Lung (tissue), 12 donors: ENCODE data around the gene TMPRSS2. TPM values are rescaled to one million over a fixed set of nuclear protein-coding genes. Genes with fewer than 3 reads are reported as not detected.

Source experiments
- ATAC-seq: fragments of 200-7000 bp; cut with Tn5 transposase; one replicate; pipeline ENCODE4 v1.9.1; 2020; ENCODE audit warnings: moderate number of reproducible peaks; ENCODE audit not compliant: insufficient read depth, low FRiP score
- DNase-seq, 3 donors: peaks; one replicate each; pipeline ENCODE4 v3.0.0-alpha.2; 2013 to 2017
- H3K27ac ChIP-seq, 2 donors: one replicate each; pipeline ENCODE4 v1.5.1; 2013; ENCODE audit warnings: mild to moderate bottlenecking in 2 of 2, moderate library complexity in 2 of 2, control low read depth in 1 of 2, inconsistent platforms in 1 of 2, low read depth in 1 of 2, low read length in 1 of 2
- H3K27me3 ChIP-seq, 3 donors: one replicate each; pipeline ENCODE4 v1.5.1; 2013; ENCODE audit warnings: low read length in 2 of 3; ENCODE audit not compliant: control insufficient read depth in 3 of 3, insufficient read depth in 3 of 3
- H3K36me3 ChIP-seq, 4 donors: one replicate each; pipeline ENCODE4 v1.5.1; 2013; ENCODE audit warnings: low read length in 4 of 4, mild to moderate bottlenecking in 1 of 4, moderate library complexity in 1 of 4; ENCODE audit not compliant: control insufficient read depth in 4 of 4, insufficient read depth in 4 of 4
- H3K4me1 ChIP-seq, 5 donors: one replicate each; pipeline ENCODE4 v1.5.1; 2013; ENCODE audit warnings: low read length in 5 of 5, mild to moderate bottlenecking in 2 of 5, moderate library complexity in 1 of 5; ENCODE audit not compliant: control insufficient read depth in 5 of 5, insufficient read depth in 5 of 5
- H3K4me3 ChIP-seq: one replicate; pipeline ENCODE4 v1.5.1; 2013; ENCODE audit warnings: mild to moderate bottlenecking, control low read depth, moderate library complexity
- H3K9ac ChIP-seq, 2 donors: one replicate each; pipeline ENCODE4 v1.5.1; 2013; ENCODE audit warnings: low read length in 2 of 2, control low read depth in 1 of 2; ENCODE audit not compliant: insufficient read depth in 1 of 2
- H3K9me3 ChIP-seq, 4 donors: one replicate each; pipeline ENCODE4 v1.5.1; 2013; ENCODE audit warnings: low read length in 3 of 4, mild to moderate bottlenecking in 1 of 4, moderate library complexity in 1 of 4; ENCODE audit not compliant: control insufficient read depth in 4 of 4, insufficient read depth in 3 of 4
- CTCF ChIP-seq: IDR thresholded peaks from 2 replicates; pipeline ENCODE4 v1.5.1; 2012; ENCODE audit warnings: mild to moderate bottlenecking; ENCODE audit errors: control extremely low read depth, extremely low read depth
- WGBS, 2 donors: extraction: QIAGEN DNeasy Blood & Tissue Kit; methylation state at CpG; one replicate each; pipeline ENCODE4 v1.1.7; 2013; 5-methylcytosine and 5-hydroxymethylcytosine counted together
- polyA plus RNA-seq, 2 donors: library from polyadenylated mRNA; stranded (reverse); fragments of 200-250 nt; gene quantifications; one replicate each; pipeline ENCODE4 v1.2.1, GENCODE V29; 2013
- total RNA-seq, 2 donors: library from RNA; depleted of rRNA in 1 of 2; stranded (reverse); fragments of >200 nt in 1 of 2; gene quantifications; one replicate each; pipeline ENCODE4 v1.2.1, GENCODE V29; 2014 to 2021
- donor health status: control.
- donor health status: control.
- donor health status: Bipolar disorder and iron deficiency.
- donor health status: healthy.
- donor health status: DM: yes; HTN: yes; CAD: no.

TMPRSS2 gene
- total and polyA plus RNA-seq, 4 donors, result 46.2 to 130 (median 72.2) TPM

DNA sequence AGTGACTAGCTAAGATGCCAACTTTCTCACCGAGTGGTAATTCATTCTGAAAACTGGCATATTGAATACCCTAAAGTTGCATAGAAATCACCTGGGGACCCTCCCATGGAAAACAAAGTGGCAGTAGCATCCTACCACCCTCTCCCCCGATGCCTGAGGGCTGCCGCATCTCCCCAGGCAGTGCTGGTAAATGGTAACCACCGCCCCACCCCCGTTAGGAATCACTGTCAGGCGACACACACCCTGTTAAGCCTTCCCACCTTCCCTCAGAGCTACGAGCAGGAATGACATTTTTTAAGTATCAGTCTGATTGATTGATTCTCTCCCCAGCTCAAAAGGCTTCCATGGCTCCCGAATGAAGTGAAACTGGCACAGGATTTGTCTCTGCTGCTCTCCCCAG is 28.3 kb downstream of the TMPRSS2 start:
- ATAC-seq, result no peak
- H3K27ac ChIP-seq, result peak overlapping the region in 1 of 2 donors; percentile 48
- H3K9me3 ChIP-seq, result no peaks in the 10 kb centered on the region
- no peak for TF ChIP-seq CTCF
- no peak for DNase-seq
- H3K4me3 ChIP-seq, result no peak overlapping the region
- no peak overlapping the region for H3K9ac ChIP-seq
- H3K36me3 ChIP-seq, result no peaks in the 10 kb centered on the region
- peaks cover 0 to 11% (median 4%) of the 10 kb centered on the region in 5 donors for H3K4me1 ChIP-seq
- WGBS, 2 donors, result 58 to 68% methylated on average over 8 of the region's 8 CpGs
- no peaks in the 10 kb centered on the region for H3K27me3 ChIP-seq

- DNase-seq, result peak in 1 of 3 donors; percentile 9
- ATAC-seq, result peak; percentile 68
- Histone ChIP-seq H3K27ac (peak overlapping the region in 1 of 2 donors; percentile 62), H3K27me3 (no peaks in the 10 kb centered on the region), H3K36me3 (no peaks in the 10 kb centered on the region), H3K4me3 (no peak overlapping the region), H3K9me3 (no peaks in the 10 kb centered on the region), H3K9ac (no peak overlapping the region), H3K4me1 (peaks cover 0 to 11% (median 4%) of the 10 kb centered on the region in 5 donors)
- no peak for TF ChIP-seq CTCF
- WGBS, 2 donors, result 55 to 66% methylated on average over 11 of the region's 11 CpGs
These were observed 29.4 kb downstream of the TMPRSS2 start for GRCh38 chr21:41478319-41479177.

- no peaks in the 10 kb centered on the region for H3K9me3 ChIP-seq
- ATAC-seq (no peak), DNase-seq (peak; percentile 41 to 60 (median 57))
- H3K27me3 ChIP-seq, result no peaks in the 10 kb centered on the region
- TF ChIP-seq CTCF, result no peak
- 34 to 35% methylated on average over 15 of the region's 15 CpGs for WGBS, 2 donors
- H3K4me1 ChIP-seq, result peaks cover 0 to 11% (median 4%) of the 10 kb centered on the region in 5 donors
- H3K9ac ChIP-seq, result no peak overlapping the region
- H3K27ac ChIP-seq, result peak overlapping the region in 1 of 2 donors; percentile 62
- no peak overlapping the region for H3K4me3 ChIP-seq
- no peaks in the 10 kb centered on the region for H3K36me3 ChIP-seq
These were observed 30.2 kb downstream of the TMPRSS2 start for GRCh38 chr21:41477641-41478318.
